ENCODE measurements around the gene CD22. TPM values are rescaled to one million over a fixed set of nuclear protein-coding genes. Genes with fewer than 3 reads are reported as not detected.

Gene CD22
- total and polyA plus RNA-seq, 10 donors, result 251 to 446 (median 362) TPM

GRCh38 chr19:35295792-35296462 is 33.1 kb upstream of the CD22 start:
- H3K9me3 ChIP-seq, result no peaks in the 10 kb centered on the region
- TF ChIP-seq POLR2A (IDR thresholded peaks at IDR 0.05), result no peak
- TF ChIP-seq CTCF (IDR thresholded peaks at IDR 0.05 in 8 of 11, conservative IDR thresholded peaks at IDR 0.05 in 3 of 11), result no peak
- TF ChIP-seq POLR2AphosphoS5 (IDR thresholded peaks at IDR 0.05), result peak; percentile 40 to 75 (median 66)
- 18 to 29% (median 20%) methylated on average over 22 to 24 of the region's 24 CpGs for WGBS, 5 donors
- peak overlapping the region in 1 of 8 donors; percentile 27 for H3K4me3 ChIP-seq
- H3K36me3 ChIP-seq, result no peaks in the 10 kb centered on the region
- intact Hi-C loops (cut with DNase I; ENCODE audit: low total_unique reads), result no loop called here
- peaks cover 7 to 22% (median 17%) of the 10 kb centered on the region in 6 donors for H3K4me1 ChIP-seq
- peak; percentile 91 for DNase-seq
- H3K27me3 ChIP-seq (replicated peaks in 1 of 7), result peaks cover 0 to 30% (median 0%) of the 10 kb centered on the region in 7 donors
- peak overlapping the region in 5 of 8 donors; percentile 4 to 44 (median 38) for H3K27ac ChIP-seq

GRCh38 chr19:35296644-35297514 is 32.1 kb upstream of the CD22 start:
- H3K36me3 ChIP-seq, result no peaks in the 10 kb centered on the region
- no peak for DNase-seq
- H3K27ac ChIP-seq, result peak overlapping the region in 1 of 8 donors; percentile 4
- no peak for TF ChIP-seq POLR2A (IDR thresholded peaks at IDR 0.05)
- TF ChIP-seq POLR2AphosphoS5 (IDR thresholded peaks at IDR 0.05), result no peak
- TF ChIP-seq CTCF (IDR thresholded peaks at IDR 0.05 in 8 of 11, conservative IDR thresholded peaks at IDR 0.05 in 3 of 11), result no peak
- 81 to 90% (median 86%) methylated on average over 7 of the region's 7 CpGs for WGBS, 5 donors
- peaks cover 0 to 30% (median 0%) of the 10 kb centered on the region in 7 donors for H3K27me3 ChIP-seq (replicated peaks in 1 of 7)
- H3K4me1 ChIP-seq, result peaks cover 7 to 22% (median 17%) of the 10 kb centered on the region in 6 donors
- intact Hi-C loops (cut with DNase I; ENCODE audit: low total_unique reads), result no loop called here
- no peak overlapping the region for H3K4me3 ChIP-seq
- H3K9me3 ChIP-seq, result no peaks in the 10 kb centered on the region

- H3K4me1 ChIP-seq, result peaks cover 7 to 22% (median 17%) of the 10 kb centered on the region in 6 donors
- no peak overlapping the region for H3K4me3 ChIP-seq
- peaks cover 0 to 30% (median 0%) of the 10 kb centered on the region in 7 donors for H3K27me3 ChIP-seq (replicated peaks in 1 of 7)
- no peaks in the 10 kb centered on the region for H3K9me3 ChIP-seq
- intact Hi-C loops (cut with DNase I; ENCODE audit: low total_unique reads), result no loop called here
- H3K36me3 ChIP-seq, result no peaks in the 10 kb centered on the region
- no peak for TF ChIP-seq CTCF (IDR thresholded peaks at IDR 0.05 in 8 of 11, conservative IDR thresholded peaks at IDR 0.05 in 3 of 11)
- no peak for TF ChIP-seq POLR2AphosphoS5 (IDR thresholded peaks at IDR 0.05)
- 92 to 98% (median 94%) methylated on average over 3 of the region's 3 CpGs for WGBS, 5 donors
- H3K27ac ChIP-seq, result no peak overlapping the region
- no peak for DNase-seq
These were observed 31.5 kb upstream of the CD22 start for GRCh38 chr19:35297515-35297848.

GRCh38 chr19:35297922-35298321 is 31.1 kb upstream of the CD22 start:
- DNase-seq, result no peak
- Histone ChIP-seq H3K4me1 (peaks cover 7 to 22% (median 17%) of the 10 kb centered on the region in 6 donors), H3K27ac (no peak overlapping the region), H3K27me3 (replicated peaks in 1 of 7) (peaks cover 0 to 30% (median 0%) of the 10 kb centered on the region in 7 donors), H3K36me3 (no peaks in the 10 kb centered on the region), H3K9me3 (no peaks in the 10 kb centered on the region), H3K4me3 (no peak overlapping the region)
- TF ChIP-seq POLR2AphosphoS5 (IDR thresholded peaks at IDR 0.05), result no peak
- TF ChIP-seq CTCF (IDR thresholded peaks at IDR 0.05 in 8 of 11, conservative IDR thresholded peaks at IDR 0.05 in 3 of 11), result peak in 1 of 11 experiments; percentile 11
- intact Hi-C loops (cut with DNase I; ENCODE audit: low total_unique reads), result no loop called here
- WGBS, 5 donors, result 93 to 99% (median 95%) methylated on average over 2 of the region's 2 CpGs
